Measurements from ENCODE around the gene CDHR3. TPM values are rescaled to one million over a fixed set of nuclear protein-coding genes. Genes with fewer than 3 reads are reported as not detected.
A peak's percentile ranks its signal among the peaks of the same experiment; 100 is the strongest.

CDHR3 gene
- total RNA-seq, 1 donor from 2014 or later: 0.47 TPM

DNA sequence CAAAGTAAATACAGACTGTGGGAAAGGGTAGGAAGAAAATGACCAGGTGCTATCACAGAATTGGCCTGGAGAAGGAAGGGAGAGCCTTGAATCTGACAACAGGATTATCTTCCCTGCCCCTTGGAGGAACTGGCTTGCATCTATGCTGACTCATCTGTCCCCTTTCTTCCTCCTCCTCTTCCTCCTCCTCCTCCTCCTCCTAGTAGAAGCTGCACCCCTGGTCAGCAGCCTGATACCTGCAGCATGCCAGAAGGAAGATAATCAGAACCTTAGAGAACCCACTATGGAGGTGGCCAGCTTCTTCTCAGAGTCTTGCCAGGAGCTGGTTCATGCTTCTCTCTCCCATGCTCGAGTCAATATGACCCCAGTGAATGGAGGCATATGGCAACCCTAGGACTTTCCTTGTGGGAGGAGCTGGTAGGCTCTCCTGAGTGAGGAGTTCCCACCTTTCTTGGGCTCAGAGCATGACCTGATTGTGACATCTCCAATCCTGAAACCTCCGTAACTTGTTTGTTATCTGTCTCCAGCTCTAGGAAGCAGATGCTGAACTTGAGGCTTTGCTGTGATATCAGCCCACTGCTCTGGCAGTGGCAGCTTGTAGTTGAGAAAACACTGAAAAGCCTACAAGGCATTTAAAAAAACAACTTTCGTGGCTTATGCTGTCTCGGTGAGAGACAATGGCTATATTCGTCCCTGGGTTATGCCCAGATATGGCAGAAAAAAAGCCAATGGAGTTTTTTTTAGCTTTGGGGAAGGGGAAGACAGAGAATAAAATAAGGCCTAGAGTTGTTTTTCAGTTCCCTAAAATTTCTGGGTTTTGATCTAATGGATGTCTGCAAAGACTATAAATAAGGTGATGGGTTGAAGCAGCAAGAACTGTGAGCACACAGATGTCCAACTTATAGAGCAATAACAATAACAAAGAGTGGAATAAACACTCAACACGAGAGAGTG is 60.6 kb downstream of the CDHR3 start:
- peaks cover 49% of the 10 kb centered on the region for H3K4me1 Mint-ChIP-seq (ENCODE audit: low read depth)
- H3K36me3 Mint-ChIP-seq (ENCODE audit: low read depth): no peaks in the 10 kb centered on the region
- no peaks in the 10 kb centered on the region for H3K9me3 Mint-ChIP-seq
- intact Hi-C loops (cut with micrococcal nuclease): loop anchor here (5.0 kb wide), 2 partner anchors 96 to 366 kb away; no protein-coding TSS in a partner anchor
- H3K4me3 Mint-ChIP-seq: peak overlapping the region; percentile 42
- H3K27me3 Mint-ChIP-seq (ENCODE audit: insufficient read depth): peaks cover 20% of the 10 kb centered on the region
- peak overlapping the region; percentile 19 for H3K27ac Mint-ChIP-seq
- DNase-seq (ENCODE audit: low spot score): no peak

DNA sequence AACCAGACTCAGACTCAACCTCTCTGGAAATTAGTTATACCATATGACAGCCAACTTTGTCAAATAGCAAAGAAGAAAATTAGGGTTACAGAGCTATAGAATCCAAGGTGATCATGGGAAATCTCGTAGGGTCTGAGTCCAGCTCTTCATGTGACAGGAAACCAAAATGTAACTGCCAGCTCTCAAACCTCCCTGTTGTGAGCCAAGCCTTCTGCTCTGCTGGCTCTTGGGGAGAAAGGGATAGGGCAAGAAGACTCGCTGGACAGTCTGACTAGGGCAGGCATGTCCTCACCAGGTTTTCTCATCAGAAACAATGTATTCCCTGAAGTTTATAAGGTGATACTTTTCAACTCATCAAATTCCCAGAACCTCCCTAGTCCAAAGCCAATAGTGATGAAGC is 63.0 kb downstream of the CDHR3 start:
- no peaks in the 10 kb centered on the region for H3K36me3 Mint-ChIP-seq (ENCODE audit: low read depth)
- no peaks in the 10 kb centered on the region for H3K9me3 Mint-ChIP-seq
- peaks cover 27% of the 10 kb centered on the region for H3K27me3 Mint-ChIP-seq (ENCODE audit: insufficient read depth)
- no peak overlapping the region for H3K27ac Mint-ChIP-seq
- no peak overlapping the region for H3K4me3 Mint-ChIP-seq
- intact Hi-C loops (cut with micrococcal nuclease): no loop called here
- no peak for DNase-seq (ENCODE audit: low spot score)
- H3K4me1 Mint-ChIP-seq (ENCODE audit: low read depth): peaks cover 38% of the 10 kb centered on the region

DNA sequence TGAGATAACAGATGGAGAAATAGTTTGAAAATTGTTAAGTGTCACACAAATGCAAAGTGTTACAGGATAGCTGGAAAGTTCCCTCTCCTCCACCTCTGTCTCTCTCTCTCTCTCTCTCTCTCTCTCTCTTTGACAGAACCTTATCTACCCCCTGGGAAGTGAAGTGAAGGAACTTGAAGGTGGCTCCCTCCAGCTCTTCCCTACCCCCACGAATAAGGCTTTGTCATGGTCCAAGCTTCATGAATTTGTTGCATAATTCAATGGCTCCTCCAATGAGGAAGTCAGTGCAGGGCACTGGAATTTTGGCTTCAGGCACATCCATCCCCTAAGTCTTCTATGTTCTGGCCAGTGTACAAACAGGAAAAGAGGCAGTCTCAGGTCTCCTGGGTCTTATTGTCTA is 66.4 kb downstream of the CDHR3 start:
- no peak for DNase-seq (ENCODE audit: low spot score)
- H3K9me3 Mint-ChIP-seq: no peaks in the 10 kb centered on the region
- peaks cover 8% of the 10 kb centered on the region for H3K4me1 Mint-ChIP-seq (ENCODE audit: low read depth)
- no peak overlapping the region for H3K4me3 Mint-ChIP-seq
- peaks cover 40% of the 10 kb centered on the region for H3K27me3 Mint-ChIP-seq (ENCODE audit: insufficient read depth)
- intact Hi-C loops (cut with micrococcal nuclease): no loop called here
- H3K27ac Mint-ChIP-seq: no peak overlapping the region
- no peaks in the 10 kb centered on the region for H3K36me3 Mint-ChIP-seq (ENCODE audit: low read depth)

DNA sequence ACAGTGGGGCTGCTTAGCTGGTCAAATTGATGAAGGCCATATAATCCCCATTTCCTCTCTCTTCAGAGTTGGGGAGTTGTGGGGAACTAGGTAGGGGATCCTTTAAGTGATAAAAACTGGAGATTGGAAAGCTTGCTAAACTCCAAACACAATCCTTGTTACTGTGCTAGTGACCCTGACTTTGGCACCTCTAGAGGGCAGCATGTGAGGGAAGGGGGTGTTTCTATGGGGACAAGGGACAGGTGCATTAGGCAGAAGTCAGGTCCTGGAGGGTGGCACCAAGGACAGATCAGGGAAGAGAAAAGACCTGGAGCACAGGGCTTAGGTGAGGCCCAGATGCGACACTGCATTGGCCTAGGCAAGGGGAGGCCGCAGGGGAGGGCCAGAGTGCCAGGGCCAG is 66.9 kb downstream of the CDHR3 start:
- H3K36me3 Mint-ChIP-seq (ENCODE audit: low read depth): no peaks in the 10 kb centered on the region
- no peak overlapping the region for H3K4me3 Mint-ChIP-seq
- intact Hi-C loops (cut with micrococcal nuclease): no loop called here
- H3K4me1 Mint-ChIP-seq (ENCODE audit: low read depth): peaks cover 5% of the 10 kb centered on the region
- H3K27me3 Mint-ChIP-seq (ENCODE audit: insufficient read depth): peaks cover 40% of the 10 kb centered on the region
- no peak overlapping the region for H3K27ac Mint-ChIP-seq
- H3K9me3 Mint-ChIP-seq: no peaks in the 10 kb centered on the region
- DNase-seq (ENCODE audit: low spot score): no peak

DNA sequence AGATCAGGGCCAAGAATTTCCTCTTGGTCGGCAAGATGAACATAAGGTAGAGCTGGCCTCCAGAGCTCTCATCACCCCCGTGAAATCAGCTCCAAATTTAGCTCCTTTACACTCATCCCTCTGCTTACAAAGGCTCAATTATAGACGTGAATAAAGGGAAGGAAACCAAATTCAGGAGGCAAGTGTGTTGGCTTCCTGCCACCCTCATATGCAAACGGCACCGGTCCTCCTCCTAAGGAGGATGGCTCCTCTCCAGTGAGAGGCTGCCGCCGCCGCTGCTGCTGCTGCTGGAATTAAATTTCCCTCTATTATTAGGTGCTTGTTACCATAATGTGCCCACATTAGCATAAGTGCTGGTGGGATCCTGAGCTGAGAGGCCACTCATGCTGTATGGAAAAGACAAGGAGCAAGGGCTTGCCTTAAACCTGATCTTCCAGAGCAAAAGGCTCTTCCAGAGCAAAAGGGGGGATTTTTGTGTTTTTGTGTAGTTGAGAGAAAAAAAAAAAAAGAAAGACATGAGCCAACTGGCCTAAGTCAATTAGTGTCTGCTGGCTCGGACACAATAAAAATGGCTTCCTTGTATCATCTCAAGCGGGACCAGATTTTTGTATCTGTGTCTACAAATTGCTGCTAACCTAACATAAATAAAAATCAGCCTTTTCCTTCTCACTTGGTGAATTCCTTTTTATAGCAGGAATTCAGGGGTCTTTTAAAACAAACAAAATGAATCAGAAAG is 68.4 kb downstream of the CDHR3 start:
- Mint-ChIP-seq H3K9me3 (no peaks in the 10 kb centered on the region), H3K27me3 (ENCODE audit: insufficient read depth) (peaks cover 34% of the 10 kb centered on the region), H3K4me3 (no peak overlapping the region), H3K4me1 (ENCODE audit: low read depth) (no peaks in the 10 kb centered on the region), H3K27ac (no peak overlapping the region), H3K36me3 (ENCODE audit: low read depth) (no peaks in the 10 kb centered on the region)
- DNase-seq (ENCODE audit: low spot score): no peak
- intact Hi-C loops (cut with micrococcal nuclease): no loop called here

DNA sequence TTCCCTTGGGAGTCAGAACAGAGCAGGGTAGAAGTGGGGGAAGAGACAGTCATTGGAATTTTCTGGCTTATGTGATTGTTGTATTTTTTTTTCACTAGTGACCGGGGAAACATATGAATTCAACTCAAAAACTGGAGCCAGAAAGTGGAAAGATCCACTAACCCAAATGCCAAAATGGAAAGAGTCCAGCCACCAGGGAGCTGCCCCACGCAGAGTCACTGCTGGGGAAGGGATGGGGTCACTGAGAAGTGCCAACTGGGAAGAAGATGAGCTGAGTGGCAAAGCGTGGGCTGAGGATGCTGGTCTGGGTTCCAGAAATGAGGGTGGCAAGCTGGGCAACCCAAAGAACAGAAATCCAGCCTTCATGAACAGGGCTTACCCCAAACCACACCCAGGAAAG is 69.2 kb downstream of the CDHR3 start:
- peaks cover 31% of the 10 kb centered on the region for H3K27me3 Mint-ChIP-seq (ENCODE audit: insufficient read depth)
- no peaks in the 10 kb centered on the region for H3K9me3 Mint-ChIP-seq
- intact Hi-C loops (cut with micrococcal nuclease): no loop called here
- H3K4me1 Mint-ChIP-seq (ENCODE audit: low read depth): no peaks in the 10 kb centered on the region
- no peaks in the 10 kb centered on the region for H3K36me3 Mint-ChIP-seq (ENCODE audit: low read depth)
- H3K4me3 Mint-ChIP-seq: no peak overlapping the region
- no peak overlapping the region for H3K27ac Mint-ChIP-seq
- DNase-seq (ENCODE audit: low spot score): no peak

DNA sequence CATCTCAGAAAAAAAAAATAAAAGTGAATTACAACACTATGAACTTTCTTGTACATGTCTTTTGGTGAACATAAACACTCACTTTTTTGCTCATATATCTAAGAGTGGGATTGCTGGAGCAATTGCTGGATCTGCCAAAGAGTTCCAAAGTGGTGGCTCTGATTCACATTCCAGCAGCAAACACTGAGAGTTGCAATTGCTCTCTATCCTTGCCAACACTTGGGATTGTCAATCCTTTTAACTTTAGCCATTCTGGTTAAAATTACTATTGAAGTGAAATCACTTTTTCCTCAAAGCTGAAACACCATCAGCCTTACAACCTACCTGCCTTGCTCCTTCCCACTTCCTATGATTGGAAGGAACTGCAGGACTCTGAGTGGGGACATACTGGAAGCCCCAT is 70.7 kb downstream of the CDHR3 start:
- H3K27ac Mint-ChIP-seq: no peak overlapping the region
- intact Hi-C loops (cut with micrococcal nuclease): no loop called here
- no peaks in the 10 kb centered on the region for H3K36me3 Mint-ChIP-seq (ENCODE audit: low read depth)
- H3K9me3 Mint-ChIP-seq: no peaks in the 10 kb centered on the region
- H3K27me3 Mint-ChIP-seq (ENCODE audit: insufficient read depth): peaks cover 23% of the 10 kb centered on the region
- DNase-seq (ENCODE audit: low spot score): no peak
- no peak overlapping the region for H3K4me3 Mint-ChIP-seq
- no peaks in the 10 kb centered on the region for H3K4me1 Mint-ChIP-seq (ENCODE audit: low read depth)

DNA sequence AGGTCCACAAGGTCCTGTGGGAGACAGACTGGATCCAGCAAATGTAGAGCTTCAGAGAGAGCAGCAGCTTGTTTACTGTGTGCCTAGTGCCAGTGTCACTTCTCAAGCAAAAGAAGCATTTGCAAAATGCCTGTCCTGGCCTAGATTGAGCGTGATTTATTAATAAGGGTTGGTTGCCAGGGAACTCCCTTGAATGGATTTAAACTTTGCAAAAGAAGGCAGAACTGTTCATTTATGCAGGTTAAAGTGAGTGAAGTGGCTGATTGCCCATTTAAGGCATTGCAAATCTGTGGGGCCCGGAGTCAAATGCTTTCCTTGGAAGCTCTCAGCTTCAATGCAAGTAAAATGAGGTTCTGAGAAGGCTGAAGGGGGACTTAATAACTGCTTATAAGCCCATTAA is 71.3 kb downstream of the CDHR3 start:
- no peak for DNase-seq (ENCODE audit: low spot score)
- no peak overlapping the region for H3K4me3 Mint-ChIP-seq
- H3K36me3 Mint-ChIP-seq (ENCODE audit: low read depth): no peaks in the 10 kb centered on the region
- intact Hi-C loops (cut with micrococcal nuclease): no loop called here
- H3K9me3 Mint-ChIP-seq: no peaks in the 10 kb centered on the region
- H3K4me1 Mint-ChIP-seq (ENCODE audit: low read depth): no peaks in the 10 kb centered on the region
- H3K27ac Mint-ChIP-seq: no peak overlapping the region
- H3K27me3 Mint-ChIP-seq (ENCODE audit: insufficient read depth): peaks cover 21% of the 10 kb centered on the region

DNA sequence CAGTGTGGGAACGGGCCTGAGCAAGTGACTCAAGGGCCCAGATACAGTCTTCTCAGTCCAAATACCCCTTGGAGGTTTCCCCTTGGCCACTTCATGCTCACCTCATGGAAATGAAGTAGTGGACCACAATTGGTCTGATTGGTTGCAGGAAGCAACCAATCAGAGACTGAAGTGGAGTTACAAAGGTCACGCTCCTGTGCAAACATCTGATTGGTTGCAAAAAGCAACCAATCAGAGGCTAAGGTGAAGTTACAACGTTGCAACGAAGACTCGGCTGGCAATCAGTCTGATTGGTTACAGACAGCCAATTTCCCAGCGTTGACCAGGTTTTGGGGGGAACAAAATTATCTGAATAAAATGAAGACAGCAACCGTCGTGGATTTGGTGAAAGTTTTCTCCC is 72.5 kb downstream of the CDHR3 start:
- no peak for DNase-seq (ENCODE audit: low spot score)
- Mint-ChIP-seq H3K27me3 (ENCODE audit: insufficient read depth) (peaks cover 16% of the 10 kb centered on the region), H3K4me3 (no peak overlapping the region), H3K36me3 (ENCODE audit: low read depth) (no peaks in the 10 kb centered on the region), H3K27ac (no peak overlapping the region), H3K4me1 (ENCODE audit: low read depth) (no peaks in the 10 kb centered on the region), H3K9me3 (no peaks in the 10 kb centered on the region)
- intact Hi-C loops (cut with micrococcal nuclease): no loop called here

DNA sequence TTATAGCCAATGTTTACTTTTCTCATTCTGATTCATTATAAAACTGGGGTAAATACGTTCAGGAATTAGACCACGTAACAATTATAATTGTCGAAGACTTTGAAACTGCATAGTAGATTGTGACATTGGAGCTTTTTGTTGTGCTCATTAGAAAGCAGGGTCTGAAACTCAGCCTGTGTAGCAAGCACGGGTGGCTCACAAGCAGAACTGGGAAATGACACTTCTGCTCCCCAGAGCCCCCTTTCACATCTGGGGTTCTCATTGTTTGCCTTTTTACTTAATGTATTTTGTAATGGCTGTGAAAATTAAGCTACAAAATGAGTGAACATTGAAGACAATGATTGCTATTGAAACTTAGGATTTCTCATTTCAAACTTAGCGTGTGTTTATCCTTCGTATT is 72.9 kb downstream of the CDHR3 start:
- Mint-ChIP-seq H3K9me3 (no peaks in the 10 kb centered on the region), H3K4me1 (ENCODE audit: low read depth) (peaks cover 3% of the 10 kb centered on the region), H3K36me3 (ENCODE audit: low read depth) (no peaks in the 10 kb centered on the region), H3K27ac (no peak overlapping the region), H3K27me3 (ENCODE audit: insufficient read depth) (peaks cover 16% of the 10 kb centered on the region), H3K4me3 (no peak overlapping the region)
- no peak for DNase-seq (ENCODE audit: low spot score)
- intact Hi-C loops (cut with micrococcal nuclease): no loop called here

DNA sequence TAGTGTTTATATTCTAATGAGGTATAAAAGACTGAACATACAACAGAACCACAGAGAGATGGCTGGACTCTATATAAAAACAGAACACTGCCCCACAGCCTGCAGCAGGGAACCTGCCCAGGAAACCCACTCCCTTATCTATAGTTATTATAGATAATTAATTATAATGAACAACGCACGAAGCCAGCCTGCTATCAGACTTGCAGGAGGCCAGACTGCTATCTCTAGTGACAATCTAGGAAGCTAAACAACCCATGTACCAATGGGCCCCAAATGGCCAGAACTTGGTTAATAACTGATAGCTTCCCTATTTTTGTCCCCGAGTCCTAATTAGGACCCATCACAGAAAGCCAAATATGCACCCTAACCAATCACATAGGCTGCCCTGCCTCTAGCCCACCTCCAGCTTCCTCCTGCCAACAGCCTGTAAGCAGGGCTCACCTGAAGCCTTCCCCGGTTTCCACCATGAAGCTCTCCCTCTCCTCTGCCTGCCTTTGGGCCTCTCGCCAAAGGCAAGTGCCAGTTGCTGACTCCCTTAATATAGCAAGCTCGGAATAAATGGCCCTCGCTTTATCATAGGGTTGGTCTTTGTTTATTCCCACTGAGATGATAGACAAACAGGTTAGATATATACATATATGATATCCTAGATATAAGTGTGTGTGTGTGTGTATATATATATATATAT is 74.6 kb downstream of the CDHR3 start:
- DNase-seq (ENCODE audit: low spot score): no peak
- no peak overlapping the region for H3K27ac Mint-ChIP-seq
- no peaks in the 10 kb centered on the region for H3K36me3 Mint-ChIP-seq (ENCODE audit: low read depth)
- H3K27me3 Mint-ChIP-seq (ENCODE audit: insufficient read depth): peaks cover 5% of the 10 kb centered on the region
- peaks cover 10% of the 10 kb centered on the region for H3K4me1 Mint-ChIP-seq (ENCODE audit: low read depth)
- no peak overlapping the region for H3K4me3 Mint-ChIP-seq
- intact Hi-C loops (cut with micrococcal nuclease): no loop called here
- no peaks in the 10 kb centered on the region for H3K9me3 Mint-ChIP-seq

DNA sequence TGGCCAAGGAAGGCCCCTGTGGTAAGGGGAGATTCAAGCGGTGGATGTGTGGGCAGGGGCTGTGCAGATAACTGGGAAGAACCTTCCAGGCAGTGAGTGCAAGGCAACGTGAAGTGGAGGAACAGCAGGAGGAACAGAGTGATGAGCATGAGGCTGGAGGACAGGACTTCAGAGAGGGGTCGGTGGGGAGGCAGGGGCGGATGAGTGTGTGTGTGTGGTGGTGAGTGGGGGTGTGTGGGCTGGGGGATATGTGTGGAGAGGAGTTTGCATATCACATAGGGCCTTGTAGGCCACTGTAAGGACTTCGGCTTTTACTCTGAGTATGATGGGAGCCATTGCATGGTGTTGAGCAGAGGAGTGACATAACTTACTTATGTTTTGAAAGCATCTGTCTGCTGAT is 75.2 kb downstream of the CDHR3 start:
- Mint-ChIP-seq H3K9me3 (no peaks in the 10 kb centered on the region), H3K27me3 (ENCODE audit: insufficient read depth) (peaks cover 7% of the 10 kb centered on the region), H3K27ac (no peak overlapping the region), H3K4me3 (no peak overlapping the region), H3K4me1 (ENCODE audit: low read depth) (peaks cover 15% of the 10 kb centered on the region), H3K36me3 (ENCODE audit: low read depth) (no peaks in the 10 kb centered on the region)
- DNase-seq (ENCODE audit: low spot score): no peak
- intact Hi-C loops (cut with micrococcal nuclease): no loop called here

DNA sequence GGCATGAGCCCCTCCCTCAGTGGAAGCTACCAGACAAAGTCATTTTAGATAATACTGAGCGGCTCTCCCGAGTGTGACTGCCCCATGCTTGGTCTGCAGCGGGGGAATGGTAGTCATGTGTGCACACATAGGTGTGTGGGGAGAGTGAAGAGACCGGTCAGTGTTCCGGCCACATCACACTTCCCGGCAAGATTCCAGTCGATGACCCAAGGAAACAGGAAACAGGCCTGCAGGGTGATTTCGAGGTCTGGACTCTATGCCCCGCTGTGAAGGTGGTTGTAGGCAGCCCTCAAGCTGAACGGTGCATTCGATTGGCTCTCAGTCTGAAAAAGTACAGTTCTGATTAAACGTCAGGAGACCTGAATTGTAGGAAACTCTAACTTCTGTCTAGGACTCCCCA is 75.9 kb downstream of the CDHR3 start:
- Mint-ChIP-seq H3K36me3 (ENCODE audit: low read depth) (no peaks in the 10 kb centered on the region), H3K4me1 (ENCODE audit: low read depth) (peaks cover 15% of the 10 kb centered on the region), H3K4me3 (no peak overlapping the region), H3K27ac (no peak overlapping the region), H3K27me3 (ENCODE audit: insufficient read depth) (peaks cover 11% of the 10 kb centered on the region), H3K9me3 (no peaks in the 10 kb centered on the region)
- DNase-seq (ENCODE audit: low spot score): no peak
- intact Hi-C loops (cut with micrococcal nuclease): no loop called here
